Measurements from ENCODE around the gene CASZ1. TPM values are rescaled to one million over a fixed set of nuclear protein-coding genes. Genes with fewer than 3 reads are reported as not detected.

Gene CASZ1
- total RNA-seq, 1 donor from 2014 or later = 3.9 TPM

GRCh38 chr1:10687782-10688408 lies 108.6 kb downstream of the CASZ1 start:
- peak; percentile 29 for DNase-seq (ENCODE audit: low spot score)

GRCh38 chr1:10687251-10687651 lies 109.2 kb downstream of the CASZ1 start:
- DNase-seq (ENCODE audit: low spot score) = no peak

GRCh38 chr1:10686404-10687040 lies 109.9 kb downstream of the CASZ1 start:
- DNase-seq (ENCODE audit: low spot score) = no peak

GRCh38 chr1:10685808-10686403 lies 110.5 kb downstream of the CASZ1 start:
- no peak for DNase-seq (ENCODE audit: low spot score)

- no peak for DNase-seq (ENCODE audit: low spot score)
Observed at GRCh38 chr1:10685196-10685807, 111.1 kb downstream of the CASZ1 start.

GRCh38 chr1:10684221-10684620 lies 112.2 kb downstream of the CASZ1 start:
- no peak for DNase-seq (ENCODE audit: low spot score)

GRCh38 chr1:10682449-10683309 lies 113.8 kb downstream of the CASZ1 start:
- DNase-seq (ENCODE audit: low spot score) = no peak

GRCh38 chr1:10682108-10682445 lies 114.4 kb downstream of the CASZ1 start:
- DNase-seq (ENCODE audit: low spot score) = no peak

- DNase-seq (ENCODE audit: low spot score) = no peak
Observed at GRCh38 chr1:10681296-10682107, 114.9 kb downstream of the CASZ1 start.

GRCh38 chr1:10680487-10680886 lies 116.0 kb downstream of the CASZ1 start:
- no peak for DNase-seq (ENCODE audit: low spot score)

GRCh38 chr1:10679496-10680220 lies 116.8 kb downstream of the CASZ1 start:
- DNase-seq (ENCODE audit: low spot score) = peak; percentile 57

GRCh38 chr1:10678852-10679251 lies 117.6 kb downstream of the CASZ1 start:
- DNase-seq (ENCODE audit: low spot score) = no peak

GRCh38 chr1:10678402-10678801 lies 118.0 kb downstream of the CASZ1 start:
- DNase-seq (ENCODE audit: low spot score) = no peak

GRCh38 chr1:10677491-10678391 lies 118.7 kb downstream of the CASZ1 start:
- DNase-seq (ENCODE audit: low spot score) = peak; percentile 50

GRCh38 chr1:10676963-10677362 lies 119.5 kb downstream of the CASZ1 start:
- no peak for DNase-seq (ENCODE audit: low spot score)

GRCh38 chr1:10675813-10676212 lies 120.6 kb downstream of the CASZ1 start:
- no peak for DNase-seq (ENCODE audit: low spot score)

- DNase-seq (ENCODE audit: low spot score) = no peak
Observed at GRCh38 chr1:10674700-10675609, 121.5 kb downstream of the CASZ1 start.

- no peak for DNase-seq (ENCODE audit: low spot score)
Observed at GRCh38 chr1:10674222-10674621, 122.2 kb downstream of the CASZ1 start.
